Measurements from ENCODE around the gene LGI1. TPM values are rescaled to one million over a fixed set of nuclear protein-coding genes. Genes with fewer than 3 reads are reported as not detected.
A peak's percentile ranks its signal among the peaks of the same experiment; 100 is the strongest.

The LGI1 gene
- total RNA-seq, 1 donor from 2014 or later = not detected

DNA sequence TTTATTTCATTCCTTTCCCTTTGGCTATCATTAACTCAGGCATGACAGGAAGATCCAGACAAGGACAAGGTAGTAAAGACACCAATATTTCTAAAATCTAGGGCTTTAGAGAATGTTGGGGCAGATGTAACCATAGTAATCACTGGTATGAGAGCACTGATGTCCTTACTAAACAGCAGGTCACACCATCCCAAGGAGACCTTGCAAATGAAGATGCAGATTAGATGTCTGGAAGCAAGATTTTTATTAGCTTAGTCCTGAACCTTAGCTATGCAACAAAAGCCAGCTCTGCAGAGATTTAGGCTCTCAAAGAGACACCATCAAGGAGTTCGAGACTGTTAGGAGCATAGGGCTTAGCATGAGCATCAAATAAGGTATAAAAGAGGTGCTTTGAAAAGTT is 31.7 kb upstream of the LGI1 start:
- TF ChIP-seq, protein P1, sequence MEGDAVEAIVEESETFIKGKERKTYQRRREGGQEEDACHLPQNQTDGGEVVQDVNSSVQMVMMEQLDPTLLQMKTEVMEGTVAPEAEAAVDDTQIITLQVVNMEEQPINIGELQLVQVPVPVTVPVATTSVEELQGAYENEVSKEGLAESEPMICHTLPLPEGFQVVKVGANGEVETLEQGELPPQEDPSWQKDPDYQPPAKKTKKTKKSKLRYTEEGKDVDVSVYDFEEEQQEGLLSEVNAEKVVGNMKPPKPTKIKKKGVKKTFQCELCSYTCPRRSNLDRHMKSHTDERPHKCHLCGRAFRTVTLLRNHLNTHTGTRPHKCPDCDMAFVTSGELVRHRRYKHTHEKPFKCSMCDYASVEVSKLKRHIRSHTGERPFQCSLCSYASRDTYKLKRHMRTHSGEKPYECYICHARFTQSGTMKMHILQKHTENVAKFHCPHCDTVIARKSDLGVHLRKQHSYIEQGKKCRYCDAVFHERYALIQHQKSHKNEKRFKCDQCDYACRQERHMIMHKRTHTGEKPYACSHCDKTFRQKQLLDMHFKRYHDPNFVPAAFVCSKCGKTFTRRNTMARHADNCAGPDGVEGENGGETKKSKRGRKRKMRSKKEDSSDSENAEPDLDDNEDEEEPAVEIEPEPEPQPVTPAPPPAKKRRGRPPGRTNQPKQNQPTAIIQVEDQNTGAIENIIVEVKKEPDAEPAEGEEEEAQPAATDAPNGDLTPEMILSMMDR (IDR thresholded peaks at IDR 0.05) = no peak
- Mint-ChIP-seq H3K27me3 (ENCODE audit: unreplicated experiment) (peaks cover 62% of the 10 kb centered on the region), H3K9me3 (ENCODE audit: unreplicated experiment) (no peaks in the 10 kb centered on the region), H3K27ac (ENCODE audit: unreplicated experiment) (no peak overlapping the region), H3K36me3 (ENCODE audit: unreplicated experiment) (no peaks in the 10 kb centered on the region), H3K4me1 (ENCODE audit: unreplicated experiment) (peaks cover 4% of the 10 kb centered on the region), H3K4me3 (ENCODE audit: unreplicated experiment) (no peak overlapping the region)
- no peak for DNase-seq (ENCODE audit: extremely low spot score, unreplicated experiment)

DNA sequence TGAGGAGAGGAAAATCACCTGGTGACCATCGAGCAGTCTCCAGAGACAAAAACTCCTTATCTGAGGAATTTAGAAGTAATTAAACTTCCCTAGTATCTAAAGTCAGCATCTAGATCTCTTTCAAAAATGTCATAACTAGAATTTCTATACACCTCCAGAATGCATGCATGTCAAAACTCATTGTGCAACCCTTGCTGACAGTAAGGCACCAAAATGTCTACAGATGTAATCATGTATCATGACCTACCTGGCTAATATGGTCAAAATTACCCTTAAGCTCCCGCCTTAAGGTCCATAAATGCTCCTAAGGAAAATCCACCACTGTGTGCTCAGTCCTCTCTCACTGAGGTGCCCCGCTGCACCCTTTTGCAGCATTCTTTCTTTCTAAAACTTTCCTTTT is 16.4 kb upstream of the LGI1 start:
- H3K4me3 Mint-ChIP-seq (ENCODE audit: unreplicated experiment) = no peak overlapping the region
- peaks cover 13% of the 10 kb centered on the region for H3K4me1 Mint-ChIP-seq (ENCODE audit: unreplicated experiment)
- peaks cover 3% of the 10 kb centered on the region for H3K9me3 Mint-ChIP-seq (ENCODE audit: unreplicated experiment)
- peaks cover 4% of the 10 kb centered on the region for H3K36me3 Mint-ChIP-seq (ENCODE audit: unreplicated experiment)
- H3K27me3 Mint-ChIP-seq (ENCODE audit: unreplicated experiment) = peaks cover 35% of the 10 kb centered on the region
- DNase-seq (ENCODE audit: extremely low spot score, unreplicated experiment) = no peak
- no peak overlapping the region for H3K27ac Mint-ChIP-seq (ENCODE audit: unreplicated experiment)
- TF ChIP-seq, protein P1 (IDR thresholded peaks at IDR 0.05) = no peak

DNA sequence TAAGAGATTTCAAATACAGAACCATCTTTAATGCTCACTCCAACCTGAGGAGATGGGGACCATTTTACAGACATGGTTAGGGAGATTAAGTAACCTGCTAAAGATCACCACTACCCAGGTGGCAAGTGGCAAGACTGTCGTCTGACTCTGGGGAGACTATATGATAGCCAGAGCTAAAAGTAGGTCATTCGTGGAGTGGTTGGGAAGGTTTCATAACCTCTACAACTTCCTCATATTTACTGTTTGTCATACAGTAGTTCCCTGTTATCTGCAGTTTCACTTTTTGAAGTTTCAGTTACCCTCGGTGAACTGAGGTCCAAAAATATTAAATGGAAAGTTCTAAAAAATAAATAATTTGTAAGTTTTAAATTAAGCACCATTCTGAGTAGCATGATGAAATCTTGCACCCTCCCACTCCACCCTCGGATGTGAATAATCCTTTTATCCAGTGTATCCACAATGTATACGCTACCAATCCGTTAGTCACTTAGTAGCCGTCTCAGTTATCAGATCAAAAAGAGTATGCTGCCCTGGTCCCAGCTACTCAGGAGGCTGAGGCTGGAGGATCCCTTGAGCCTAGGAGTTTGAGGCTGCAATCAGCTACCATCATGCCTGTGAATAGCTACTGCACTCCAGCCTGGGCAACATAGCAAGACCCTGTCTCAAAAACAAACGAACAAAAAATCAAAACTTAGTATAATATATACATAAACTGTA is 14.9 kb upstream of the LGI1 start:
- TF ChIP-seq, protein P1 (IDR thresholded peaks at IDR 0.05) = no peak
- Mint-ChIP-seq H3K36me3 (ENCODE audit: unreplicated experiment) (peaks cover 4% of the 10 kb centered on the region), H3K4me3 (ENCODE audit: unreplicated experiment) (no peak overlapping the region), H3K27ac (ENCODE audit: unreplicated experiment) (no peak overlapping the region), H3K9me3 (ENCODE audit: unreplicated experiment) (peaks cover 3% of the 10 kb centered on the region), H3K27me3 (ENCODE audit: unreplicated experiment) (peaks cover 21% of the 10 kb centered on the region), H3K4me1 (ENCODE audit: unreplicated experiment) (peaks cover 25% of the 10 kb centered on the region)
- no peak for DNase-seq (ENCODE audit: extremely low spot score, unreplicated experiment)

DNA sequence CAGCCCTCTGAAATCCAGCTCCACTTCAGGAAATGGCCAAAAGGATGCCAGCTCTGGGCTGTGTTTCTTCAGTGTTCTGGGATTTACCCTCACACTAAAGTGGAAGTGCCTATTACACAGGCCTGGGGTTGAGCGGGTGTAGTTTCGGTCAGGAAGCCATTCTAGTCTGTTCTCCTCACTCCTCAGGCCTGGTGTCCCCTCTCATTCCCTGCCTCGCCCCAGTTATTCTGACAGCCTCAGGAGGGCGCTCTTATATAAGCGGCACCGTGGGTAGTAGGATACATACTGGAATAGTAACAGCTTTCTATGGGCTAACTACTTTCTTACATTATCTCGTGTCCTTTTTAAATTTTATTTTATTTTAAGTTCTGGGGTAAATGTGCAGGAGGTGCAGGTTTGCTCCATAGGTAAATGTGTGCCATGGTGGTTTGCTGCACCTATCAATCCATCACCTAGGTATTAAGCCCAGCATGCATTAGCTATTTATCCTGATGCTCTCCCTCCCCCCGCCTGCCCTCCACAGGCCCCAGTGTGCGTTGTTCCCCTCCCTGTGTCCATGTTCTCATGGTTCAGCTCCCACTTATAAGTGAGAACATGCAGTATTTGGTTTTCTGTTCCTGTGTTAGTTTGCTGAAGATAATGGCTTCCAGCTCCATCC is 12.2 kb upstream of the LGI1 start:
- TF ChIP-seq, protein P1 (IDR thresholded peaks at IDR 0.05) = peak; percentile 66
- Mint-ChIP-seq H3K9me3 (ENCODE audit: unreplicated experiment) (no peaks in the 10 kb centered on the region), H3K27me3 (ENCODE audit: unreplicated experiment) (no peaks in the 10 kb centered on the region), H3K4me3 (ENCODE audit: unreplicated experiment) (no peak overlapping the region), H3K36me3 (ENCODE audit: unreplicated experiment) (peaks cover 2% of the 10 kb centered on the region), H3K27ac (ENCODE audit: unreplicated experiment) (peak overlapping the region; percentile 34), H3K4me1 (ENCODE audit: unreplicated experiment) (peaks cover 45% of the 10 kb centered on the region)
- no peak for DNase-seq (ENCODE audit: extremely low spot score, unreplicated experiment)

DNA sequence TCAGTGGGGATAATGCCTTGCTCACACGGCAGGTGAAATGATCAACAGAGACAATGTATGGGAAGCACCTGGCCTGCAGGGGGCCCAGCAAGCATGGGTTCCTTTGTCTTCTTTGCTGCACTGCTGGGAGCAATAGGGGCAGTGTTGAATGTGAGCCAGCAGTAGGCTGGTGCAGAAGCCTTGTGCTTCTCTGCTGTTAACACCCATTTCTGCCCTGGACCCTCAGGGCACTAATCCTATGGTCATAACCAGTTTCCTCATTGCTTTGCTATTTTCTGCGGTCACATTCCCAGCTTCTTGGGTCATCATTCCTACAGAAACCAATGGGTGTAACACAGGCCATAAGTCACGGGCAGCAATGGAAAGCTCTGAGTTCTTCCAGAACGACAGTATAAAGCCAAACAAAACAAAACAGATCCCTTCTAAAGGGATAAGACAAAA is 10.9 kb upstream of the LGI1 start:
- H3K27ac Mint-ChIP-seq (ENCODE audit: unreplicated experiment) = peak overlapping the region; percentile 94
- H3K27me3 Mint-ChIP-seq (ENCODE audit: unreplicated experiment) = no peaks in the 10 kb centered on the region
- H3K36me3 Mint-ChIP-seq (ENCODE audit: unreplicated experiment) = no peaks in the 10 kb centered on the region
- peak; percentile 94 for DNase-seq (ENCODE audit: extremely low spot score, unreplicated experiment)
- TF ChIP-seq, protein P1 (IDR thresholded peaks at IDR 0.05) = peak; percentile 57
- H3K4me1 Mint-ChIP-seq (ENCODE audit: unreplicated experiment) = peaks cover 49% of the 10 kb centered on the region
- H3K9me3 Mint-ChIP-seq (ENCODE audit: unreplicated experiment) = no peaks in the 10 kb centered on the region
- peak overlapping the region; percentile 29 for H3K4me3 Mint-ChIP-seq (ENCODE audit: unreplicated experiment)

All from osteocyte (in vitro differentiated cells).